Panc1 (cell line): ENCODE measurements around the gene PAX7. TPM values are rescaled to one million over a fixed set of nuclear protein-coding genes. Genes with fewer than 3 reads are reported as not detected.

ENCODE experiments used
- ATAC-seq: fragments of 200-7000 bp; cut with Tn5 transposase; 2 replicates; pipeline ENCODE4 v1.9.1; 2020; ENCODE audit warnings: mild to moderate bottlenecking, moderate library complexity
- BruUV-seq: library from RNA; stranded (reverse); fragments of 400-500 nt; replicated peaks from 2 replicates; lab custom pipeline; 2021; lab: Mats Ljungman, UMichigan
- CTCF ChIA-PET: fragments of 300-600 bp; sonication (Branson Sonifier 250); formaldehyde crosslinking; loops from one replicate; lab custom pipeline; 2022; ENCODE audit warnings: antibody characterized with exemption; lab: Charles Lee
- POLR2A ChIA-PET: fragments of 300-600 bp; sonication (Branson Sonifier 250); formaldehyde crosslinking; loops from one replicate; lab custom pipeline; 2022; ENCODE audit warnings: antibody characterized with exemption; lab: Charles Lee
- DNase-seq: peaks from one replicate; pipeline ENCODE4 v3.0.0-alpha.2; 2010; ENCODE audit warnings: low read depth, low spot score
- H3K27ac ChIP-seq: 2 replicates; pipeline ENCODE4 v1.5.1; 2011; ENCODE audit warnings: mild to moderate bottlenecking, low read length, inconsistent platforms
- H3K27me3 ChIP-seq: fragments of 200-500 bp; sonication (Bioruptor generic); 2 replicates; pipeline ENCODE4 v1.6.0; 2014; ENCODE audit warnings: low read length, inconsistent platforms; ENCODE audit not compliant: control insufficient read depth, insufficient read depth
- H3K36me3 ChIP-seq: fragments of 200-500 bp; sonication (Bioruptor generic); 2 replicates; pipeline ENCODE4 v1.5.1; 2014; ENCODE audit warnings: inconsistent platforms, mild to moderate bottlenecking, low read length, moderate library complexity; ENCODE audit not compliant: control insufficient read depth, insufficient read depth
- H3K4me1 ChIP-seq: 2 replicates; pipeline ENCODE4 v1.5.1; 2011; ENCODE audit warnings: inconsistent platforms, mild to moderate bottlenecking, low read length, moderate library complexity; ENCODE audit not compliant: control insufficient read depth, insufficient read depth
- H3K4me3 ChIP-seq, 2 experiments: 2 replicates each; pipeline ENCODE4 v1.5.1; 2011 to 2012; ENCODE audit warnings: low read depth in 2 of 2, low read length in 2 of 2, mild to moderate bottlenecking in 2 of 2, inconsistent platforms in 1 of 2, moderate library complexity in 1 of 2
- H3K9me3 ChIP-seq: fragments of 200-500 bp; sonication (Bioruptor generic); 2 replicates; pipeline ENCODE4 v1.5.1; 2014; ENCODE audit warnings: low read depth, mild to moderate bottlenecking, inconsistent platforms, low read length, moderate library complexity; ENCODE audit not compliant: control insufficient read depth, insufficient read depth
- CTCF ChIP-seq: fragments of 450-650 bp; IDR thresholded peaks from 2 replicates; pipeline ENCODE4 v1.5.1; 2017; ENCODE audit warnings: mild to moderate bottlenecking
- POLR2AphosphoS5 ChIP-seq: IDR thresholded peaks from 2 replicates; pipeline ENCODE4 v1.6.1; 2012; ENCODE audit warnings: mild to moderate bottlenecking, low read depth, low read length, moderate library complexity
- REST ChIP-seq, 2 experiments: IDR thresholded peaks; 2 replicates each; pipeline ENCODE4 v1.6.1; 2011 to 2012; ENCODE audit warnings: low read depth in 2 of 2, control low read depth in 1 of 2, low read length in 1 of 2, mild to moderate bottlenecking in 1 of 2, moderate library complexity in 1 of 2; ENCODE audit not compliant: insufficient read depth in 1 of 2
- SIN3A ChIP-seq: IDR thresholded peaks from 2 replicates; pipeline ENCODE4 v1.6.1; 2012; ENCODE audit warnings: low read depth, mild to moderate bottlenecking, low read length, moderate library complexity, borderline replicate concordance; ENCODE audit not compliant: insufficient read depth
- TCF7L2 ChIP-seq: IDR thresholded peaks from 2 replicates; pipeline ENCODE4 v1.6.1; 2011; ENCODE audit warnings: mild to moderate bottlenecking, low read depth, low read length, inconsistent platforms
- in situ Hi-C: cut with HindIII; loops from 2 replicates; pipeline ENCODE4 v1.10.0; 2016; ENCODE audit warnings: low sequenced_read_pairs, low pct_unique_long_range_greater_than_20kb
- intact Hi-C: fragments of 100-400 bp; cut with micrococcal nuclease; formaldehyde crosslinking; loops from one replicate; pipeline ENCODE4 v1.10.0; 2022; ENCODE audit not compliant: unreplicated experiment
- total RNA-seq: library from RNA; stranded (reverse); gene quantifications from one replicate; pipeline ENCODE4 v1.2.1, GENCODE V29; 2021; ENCODE audit not compliant: unreplicated experiment

PAX7 gene
- total RNA-seq, 1 experiment from 2014 or later: not detected

GRCh38 chr1:18716112-18716784 lies 85.6 kb downstream of the PAX7 start:
- TF ChIP-seq REST (IDR thresholded peaks at IDR 0.05; ENCODE audit: insufficient read depth in 1 of 2, low read depth in 2 of 2, low read length in 1 of 2) (no peak), CTCF (no peak), POLR2AphosphoS5 (no peak), SIN3A (no peak), TCF7L2 (no peak)
- in situ Hi-C loops (no loop called here), intact Hi-C loops (no loop called here)
- ChIA-PET CTCF (interaction anchor here (0.7 to 0.8 kb wide), 2 partner anchors 89 to 116 kb away, joined by 3 to 4 read pairs; no protein-coding TSS in a partner anchor), POLR2A (no interaction called here)
- H3K4me1 ChIP-seq: no peaks in the 10 kb centered on the region
- H3K27ac ChIP-seq: no peak overlapping the region
- BruUV-seq: no TSS peak
- H3K4me3 ChIP-seq: no peak overlapping the region
- no peak for ATAC-seq
- no peak for DNase-seq
- no peaks in the 10 kb centered on the region for H3K36me3 ChIP-seq
- H3K27me3 ChIP-seq: no peaks in the 10 kb centered on the region; the same call in 1 of the 2 replicates
- H3K9me3 ChIP-seq: no peaks in the 10 kb centered on the region

- ATAC-seq: no peak
- Histone ChIP-seq H3K4me1 (no peaks in the 10 kb centered on the region), H3K27ac (no peak overlapping the region), H3K27me3 (no peaks in the 10 kb centered on the region; the same call in 1 of the 2 replicates), H3K4me3 (no peak overlapping the region), H3K9me3 (no peaks in the 10 kb centered on the region), H3K36me3 (no peaks in the 10 kb centered on the region)
- in situ Hi-C loops (no loop called here), intact Hi-C loops (no loop called here)
- ChIA-PET CTCF (interaction anchor here (0.8 kb wide), 1 partner anchor 88 kb away, joined by 4 read pairs; no protein-coding TSS in a partner anchor), POLR2A (no interaction called here)
- no peak for TF ChIP-seq CTCF
- TF ChIP-seq TCF7L2: peak; percentile 53; the same call in 1 of the 2 replicates
- TF ChIP-seq SIN3A: no peak
- no peak for TF ChIP-seq POLR2AphosphoS5
- TF ChIP-seq REST (IDR thresholded peaks at IDR 0.05; ENCODE audit: insufficient read depth in 1 of 2, low read depth in 2 of 2, low read length in 1 of 2): no peak
- BruUV-seq: no TSS peak
- DNase-seq: no peak
Measured at GRCh38 chr1:18716785-18717678, 86.4 kb downstream of the PAX7 start.
